ENCODE data around the gene EDDM13.
"Not testable (repeated sequence)": the region's sequence is repeated elsewhere in the genome, so short reads cannot be mapped to it uniquely, and the experiment has no call there.

Gene EDDM13

GRCh38 chr19:56272161-56272798 lies at the start of gene EDDM13:
TSS of gene EDDM13 (plus strand) at chr19:56272748. CDS start at chr19:56272835, 87 bp downstream.
- no peak for DNase-seq (ENCODE audit: extremely low read depth in 1 of 2, low read depth in 1 of 2)

GRCh38 chr19:56222901-56223300 lies 49.6 kb upstream of the EDDM13 start:
- no peak for DNase-seq (ENCODE audit: extremely low read depth in 1 of 2, low read depth in 1 of 2)

- DNase-seq (ENCODE audit: extremely low read depth in 1 of 2, low read depth in 1 of 2) = no peak
These were observed 49.1 kb upstream of the EDDM13 start for GRCh38 chr19:56223481-56223880.

GRCh38 chr19:56245121-56245740 lies 27.3 kb upstream of the EDDM13 start:
- DNase-seq (ENCODE audit: extremely low read depth in 1 of 2, low read depth in 1 of 2) = no peak

- DNase-seq (ENCODE audit: extremely low read depth in 1 of 2, low read depth in 1 of 2) = not testable (repeated sequence)
These were observed 26.8 kb upstream of the EDDM13 start for GRCh38 chr19:56245764-56246163.

- not testable (repeated sequence) for DNase-seq (ENCODE audit: extremely low read depth in 1 of 2, low read depth in 1 of 2)
These were observed 23.7 kb upstream of the EDDM13 start for GRCh38 chr19:56248736-56249338.

- peak; percentile 30 to 46 for DNase-seq (ENCODE audit: extremely low read depth in 1 of 2, low read depth in 1 of 2)
These were observed 19.7 kb upstream of the EDDM13 start for GRCh38 chr19:56252699-56253422.

GRCh38 chr19:56253737-56254136 lies 18.8 kb upstream of the EDDM13 start:
- no peak for DNase-seq (ENCODE audit: extremely low read depth in 1 of 2, low read depth in 1 of 2)

- DNase-seq (ENCODE audit: extremely low read depth in 1 of 2, low read depth in 1 of 2) = no peak
These were observed 14.3 kb upstream of the EDDM13 start for GRCh38 chr19:56258272-56258671.

GRCh38 chr19:56261145-56261544 lies 11.4 kb upstream of the EDDM13 start:
- no peak for DNase-seq (ENCODE audit: extremely low read depth in 1 of 2, low read depth in 1 of 2)

GRCh38 chr19:56261932-56262331 lies 10.6 kb upstream of the EDDM13 start:
- not testable (repeated sequence) for DNase-seq (ENCODE audit: extremely low read depth in 1 of 2, low read depth in 1 of 2)

GRCh38 chr19:56263319-56263718 lies 9.2 kb upstream of the EDDM13 start:
- no peak for DNase-seq (ENCODE audit: extremely low read depth in 1 of 2, low read depth in 1 of 2)

- no peak for DNase-seq (ENCODE audit: extremely low read depth in 1 of 2, low read depth in 1 of 2)
These were observed 6.5 kb upstream of the EDDM13 start for GRCh38 chr19:56266051-56266450.

GRCh38 chr19:56269348-56269747 lies 3.2 kb upstream of the EDDM13 start:
- no peak for DNase-seq (ENCODE audit: extremely low read depth in 1 of 2, low read depth in 1 of 2)

- no peak for DNase-seq (ENCODE audit: extremely low read depth in 1 of 2, low read depth in 1 of 2)
These were observed 1.9 kb upstream of the EDDM13 start for GRCh38 chr19:56270676-56271075.

- no peak for DNase-seq (ENCODE audit: extremely low read depth in 1 of 2, low read depth in 1 of 2)
These were observed 1.4 kb upstream of the EDDM13 start for GRCh38 chr19:56271151-56271550.

- DNase-seq (ENCODE audit: extremely low read depth in 1 of 2, low read depth in 1 of 2) = no peak
These were observed 1.1 kb downstream of the EDDM13 start for GRCh38 chr19:56273563-56274117.

GRCh38 chr19:56282809-56283208 lies 10.3 kb downstream of the EDDM13 start:
- no peak for DNase-seq (ENCODE audit: extremely low read depth in 1 of 2, low read depth in 1 of 2)

- no peak for DNase-seq (ENCODE audit: extremely low read depth in 1 of 2, low read depth in 1 of 2)
These were observed 12.2 kb downstream of the EDDM13 start for GRCh38 chr19:56284746-56285145.

- DNase-seq (ENCODE audit: extremely low read depth in 1 of 2, low read depth in 1 of 2) = no peak
These were observed 17.6 kb downstream of the EDDM13 start for GRCh38 chr19:56290104-56290503.

- no peak for DNase-seq (ENCODE audit: extremely low read depth in 1 of 2, low read depth in 1 of 2)
These were observed 19.3 kb downstream of the EDDM13 start for GRCh38 chr19:56291867-56292266.
